WTC11 (cell line): ENCODE results near the gene SYNGR2. TPM values are rescaled to one million over a fixed set of nuclear protein-coding genes. Genes with fewer than 3 reads are reported as not detected.

Experiments used
- ATAC-seq: fragments of 200-7000 bp; cut with Tn5 transposase; 2 replicates; pipeline ENCODE4 v1.10.0; 2021; ENCODE audit warnings: mild to moderate bottlenecking, moderate library complexity
- CTCF ChIA-PET: fragments of 300-600 bp; sonication (Branson Sonifier 250); formaldehyde crosslinking; loops from one replicate; lab custom pipeline; 2021; ENCODE audit warnings: antibody characterized with exemption; lab: Charles Lee
- POLR2A ChIA-PET: fragments of 350-600 bp; sonication (Branson Sonifier 250); formaldehyde crosslinking; loops from one replicate; lab custom pipeline; 2021; ENCODE audit warnings: antibody characterized with exemption; lab: Charles Lee
- DNase-seq: peaks from one replicate; pipeline ENCODE4 v3.0.0; 2021; ENCODE audit warnings: low spot score
- H3K27ac Mint-ChIP-seq: 2 replicates; pipeline ENCODE4 v1.8.0; 2021; ENCODE audit warnings: mixed read lengths
- H3K27me3 Mint-ChIP-seq: 2 replicates; pipeline ENCODE4 v1.8.0; 2021; ENCODE audit warnings: low read depth, mild to moderate bottlenecking, moderate library complexity, mixed read lengths
- H3K36me3 Mint-ChIP-seq: 2 replicates; pipeline ENCODE4 v1.8.0; 2021; ENCODE audit warnings: mixed read lengths
- H3K4me1 Mint-ChIP-seq: 2 replicates; pipeline ENCODE4 v1.8.0; 2022; ENCODE audit warnings: mixed read lengths
- H3K4me3 Mint-ChIP-seq: 2 replicates; pipeline ENCODE4 v1.8.0; 2021; ENCODE audit warnings: mild to moderate bottlenecking, moderate library complexity, mixed read lengths
- H3K9me3 Mint-ChIP-seq: 2 replicates; pipeline ENCODE4 v1.8.0; 2021; ENCODE audit warnings: mixed read lengths
- AR ChIP-seq: fragments of 250-450 bp; sonication (Bioruptor Pico); IDR thresholded peaks from 2 replicates; pipeline ENCODE4 v1.9.0; 2021; ENCODE audit warnings: mild to moderate bottlenecking
- ATF2 ChIP-seq: sonication (generic); formaldehyde crosslinking; IDR thresholded peaks from 2 replicates; pipeline ENCODE4 v1.8.1; 2022; ENCODE audit warnings: low read depth, missing genetic modification reagents, borderline replicate concordance
- ATF6 ChIP-seq: sonication (generic); formaldehyde crosslinking; IDR thresholded peaks from 2 replicates; pipeline ENCODE4 v1.8.1; 2023; ENCODE audit warnings: mild to moderate bottlenecking, missing genetic modification reagents
- CDX4 ChIP-seq: fragments of 250-450 bp; sonication (Bioruptor Pico); IDR thresholded peaks from 2 replicates; pipeline ENCODE4 v1.9.0; 2021; ENCODE audit warnings: moderate library complexity, mild to moderate bottlenecking, inconsistent platforms, borderline replicate concordance
- ELF4 ChIP-seq: sonication (generic); formaldehyde crosslinking; IDR thresholded peaks from 2 replicates; pipeline ENCODE4 v1.8.1; 2022; ENCODE audit warnings: low read depth, mild to moderate bottlenecking, moderate library complexity, missing genetic modification reagents
- IRF1 ChIP-seq: sonication (generic); formaldehyde crosslinking; IDR thresholded peaks from 2 replicates; pipeline ENCODE4 v1.8.0; 2023; ENCODE audit warnings: missing genetic modification reagents
- MAX ChIP-seq: sonication (generic); formaldehyde crosslinking; IDR thresholded peaks from 2 replicates; pipeline ENCODE4 v1.8.0; 2022; ENCODE audit warnings: mild to moderate bottlenecking, missing genetic modification reagents
- NFATC4 ChIP-seq: fragments of 250-450 bp; sonication (Bioruptor Pico); IDR thresholded peaks from 2 replicates; pipeline ENCODE4 v1.9.0; 2021; ENCODE audit warnings: mild to moderate bottlenecking
- NR3C1 ChIP-seq: sonication (generic); formaldehyde crosslinking; conservative IDR thresholded peaks from 2 replicates; pipeline ENCODE4 v1.8.1; 2023; ENCODE audit warnings: low read depth, mild to moderate bottlenecking, missing genetic modification reagents
- PRRX2 ChIP-seq: fragments of 250-450 bp; sonication (Bioruptor Pico); IDR thresholded peaks from 2 replicates; pipeline ENCODE4 v1.8.0; 2021; ENCODE audit warnings: mild to moderate bottlenecking
- RORB ChIP-seq: fragments of 250-450 bp; sonication (Bioruptor Pico); IDR thresholded peaks from 2 replicates; pipeline ENCODE4 v1.9.0; 2021; ENCODE audit warnings: mild to moderate bottlenecking
- STAT6 ChIP-seq: sonication (generic); formaldehyde crosslinking; conservative IDR thresholded peaks from 2 replicates; pipeline ENCODE4 v1.8.1; 2023; ENCODE audit warnings: mild to moderate bottlenecking, low read depth, missing genetic modification reagents, moderate library complexity
- ZBTB21 ChIP-seq: sonication (generic); formaldehyde crosslinking; IDR thresholded peaks from 2 replicates; pipeline ENCODE4 v1.8.1; 2023; ENCODE audit warnings: mild to moderate bottlenecking, missing genetic modification reagents, borderline replicate concordance
- ZNF232 ChIP-seq: sonication (generic); formaldehyde crosslinking; IDR thresholded peaks from 2 replicates; pipeline ENCODE4 v1.8.0; 2022; ENCODE audit warnings: mild to moderate bottlenecking, missing genetic modification reagents
- total RNA-seq: library from RNA; stranded (reverse); gene quantifications from 3 replicates; pipeline ENCODE4 v1.2.3, GENCODE V29; 2021

SYNGR2 gene
- total RNA-seq, 1 experiment from 2014 or later = 47.7 TPM

- no peak for TF ChIP-seq AR
- TF ChIP-seq NFATC4 (CRISPR knock-in tag) = no peak
- TF ChIP-seq, all 79 proteins: peak for 0
These were observed 36.2 kb downstream of the SYNGR2 start (continued) for GRCh38 chr17:78204387-78205123.

- DNase-seq (no peak), ATAC-seq (no peak)
- H3K9me3 Mint-ChIP-seq = no peaks in the 10 kb centered on the region
- peaks cover 22% of the 10 kb centered on the region for H3K36me3 Mint-ChIP-seq
- POLR2A ChIA-PET = no interaction called here
- no peak overlapping the region for H3K27ac Mint-ChIP-seq
- H3K4me3 Mint-ChIP-seq = no peak overlapping the region
- no peaks in the 10 kb centered on the region for H3K4me1 Mint-ChIP-seq
- H3K27me3 Mint-ChIP-seq = no peaks in the 10 kb centered on the region
- CTCF ChIA-PET = interaction anchor here (1.0 to 3.4 kb wide), 6 partner anchors 18 to 186 kb away, joined by 3 to 20 read pairs (median 8); partner anchors contain the start of genes AFMID and TK1
- TF ChIP-seq ATF2 (CRISPR knock-in tag) = no peak
- TF ChIP-seq PRRX2 (CRISPR knock-in tag) = no peak
- TF ChIP-seq NR3C1 (CRISPR knock-in tag) = no peak
- no peak for TF ChIP-seq IRF1 (CRISPR knock-in tag)
- TF ChIP-seq CDX4 (CRISPR knock-in tag) = no peak
- no peak for TF ChIP-seq MAX (CRISPR knock-in tag)
- no peak for TF ChIP-seq ZBTB21
- no peak for TF ChIP-seq RORB
- TF ChIP-seq ATF6 (CRISPR knock-in tag) = no peak
- TF ChIP-seq ELF4 = no peak
- TF ChIP-seq STAT6 (CRISPR knock-in tag) = no peak
- TF ChIP-seq ZNF232 (CRISPR knock-in tag) = no peak
These were observed 36.9 kb downstream of the SYNGR2 start for GRCh38 chr17:78205124-78205775.
